KMS-11 (cell line): Measurements from ENCODE around the gene KCNH8.

Source experiments
- H2AFZ ChIP-seq: fragments of 200-600 bp; sonication (generic); 2 replicates; pipeline ENCODE4 v1.6.1; 2016; ENCODE audit warnings: antibody characterized with exemption, mixed run types, low read depth
- H3K27ac ChIP-seq: fragments of 200-600 bp; sonication (generic); 2 replicates; pipeline ENCODE4 v1.6.1; 2016; ENCODE audit warnings: mild to moderate bottlenecking, mixed run types
- H3K27me3 ChIP-seq: fragments of 200-600 bp; sonication (generic); 2 replicates; pipeline ENCODE4 v1.6.1; 2017; ENCODE audit warnings: mild to moderate bottlenecking, low read depth, mixed run types, moderate library complexity; ENCODE audit not compliant: insufficient read depth
- H3K36me3 ChIP-seq: fragments of 200-600 bp; sonication (generic); 2 replicates; pipeline ENCODE4 v1.6.1; 2017; ENCODE audit warnings: mild to moderate bottlenecking, mixed run types; ENCODE audit not compliant: insufficient read depth
- H3K4me1 ChIP-seq: fragments of 200-600 bp; sonication (generic); 2 replicates; pipeline ENCODE4 v1.6.1; 2016; ENCODE audit warnings: mild to moderate bottlenecking, low read depth, mixed run types; ENCODE audit not compliant: poor library complexity, severe bottlenecking
- H3K4me2 ChIP-seq: fragments of 200-600 bp; sonication (generic); 2 replicates; pipeline ENCODE4 v1.7.0; 2016; ENCODE audit warnings: mild to moderate bottlenecking, mixed run types
- H3K4me3 ChIP-seq: fragments of 200-600 bp; sonication (generic); IDR thresholded peaks from 2 replicates; pipeline ENCODE4 v1.6.1; 2017; ENCODE audit warnings: low read depth, low read length, mixed read lengths; ENCODE audit not compliant: insufficient read depth
- H3K79me2 ChIP-seq: fragments of 200-600 bp; sonication (generic); 2 replicates; pipeline ENCODE4 v1.6.1; 2016; ENCODE audit warnings: low read depth, mixed run types; ENCODE audit not compliant: insufficient read depth
- H3K9ac ChIP-seq: fragments of 200-600 bp; sonication (generic); 2 replicates; pipeline ENCODE4 v1.6.1; 2016; ENCODE audit warnings: mild to moderate bottlenecking, mixed run types
- H4K20me1 ChIP-seq: fragments of 200-600 bp; sonication (generic); 2 replicates; pipeline ENCODE4 v1.6.1; 2016; ENCODE audit warnings: mild to moderate bottlenecking, mixed run types; ENCODE audit not compliant: insufficient read depth
- CTCF ChIP-seq: fragments of 200-600 bp; sonication (generic); conservative IDR thresholded peaks from 2 replicates; pipeline ENCODE4 v1.6.1; 2017; ENCODE audit warnings: low read depth, mild to moderate bottlenecking, antibody characterized with exemption, low read length, moderate library complexity, mixed read lengths

The KCNH8 gene

GRCh38 chr3:19273091-19273490, 124.8 kb downstream of the KCNH8 start:
- Histone ChIP-seq H3K9ac (no peak overlapping the region), H3K27ac (no peak overlapping the region), H3K27me3 (no peaks in the 10 kb centered on the region), H3K4me1 (peaks cover 17% of the 10 kb centered on the region), H3K79me2 (no peaks in the 10 kb centered on the region), H3K4me3 (no peak overlapping the region), H3K4me2 (no peak overlapping the region), H4K20me1 (no peaks in the 10 kb centered on the region), H3K36me3 (no peaks in the 10 kb centered on the region), H2AFZ (no peak overlapping the region)
- no peak for TF ChIP-seq CTCF

GRCh38 chr3:19274576-19274975, 126.3 kb downstream of the KCNH8 start:
- Histone ChIP-seq H3K4me3 (no peak overlapping the region), H3K9ac (no peak overlapping the region)
- no peak for TF ChIP-seq CTCF

GRCh38 chr3:19284974-19285373, 136.7 kb downstream of the KCNH8 start:
- no peak overlapping the region for H3K27ac ChIP-seq
- H3K9ac ChIP-seq: no peak overlapping the region
- H4K20me1 ChIP-seq: no peaks in the 10 kb centered on the region
- H3K79me2 ChIP-seq: no peaks in the 10 kb centered on the region
- no peaks in the 10 kb centered on the region for H3K36me3 ChIP-seq
- no peak overlapping the region for H2AFZ ChIP-seq
- no peak overlapping the region for H3K4me3 ChIP-seq
- TF ChIP-seq CTCF: no peak
- no peak overlapping the region for H3K4me2 ChIP-seq
- no peaks in the 10 kb centered on the region for H3K27me3 ChIP-seq
- H3K4me1 ChIP-seq: no peaks in the 10 kb centered on the region

More at GRCh38 chr3:19274576-19274975, 126.3 kb downstream of the KCNH8 start:
- no peaks in the 10 kb centered on the region for H4K20me1 ChIP-seq
- no peak overlapping the region for H2AFZ ChIP-seq
- no peaks in the 10 kb centered on the region for H3K79me2 ChIP-seq
- H3K36me3 ChIP-seq: no peaks in the 10 kb centered on the region
- H3K4me1 ChIP-seq: peaks cover 15% of the 10 kb centered on the region
- no peaks in the 10 kb centered on the region for H3K27me3 ChIP-seq
- no peak overlapping the region for H3K4me2 ChIP-seq
- H3K27ac ChIP-seq: no peak overlapping the region

- no peak overlapping the region for H3K27ac ChIP-seq
- no peak overlapping the region for H3K9ac ChIP-seq
- no peak for TF ChIP-seq CTCF
- no peak overlapping the region for H2AFZ ChIP-seq
- no peaks in the 10 kb centered on the region for H4K20me1 ChIP-seq
- no peaks in the 10 kb centered on the region for H3K4me1 ChIP-seq
- H3K27me3 ChIP-seq: no peaks in the 10 kb centered on the region
- no peaks in the 10 kb centered on the region for H3K36me3 ChIP-seq
- H3K4me3 ChIP-seq: no peak overlapping the region
- H3K4me2 ChIP-seq: no peak overlapping the region
- H3K79me2 ChIP-seq: no peaks in the 10 kb centered on the region
Measured at GRCh38 chr3:19293295-19293694, 145.0 kb downstream of the KCNH8 start.
